ENCODE results near the gene FBXL13.

GRCh38 chr7:102859799-102860125 lies 214.8 kb downstream of the FBXL13 start:
- TF ChIP-seq CTCF (IDR thresholded peaks at IDR 0.05), result no peak
- TF ChIP-seq POLR2A (IDR thresholded peaks at IDR 0.05), result no peak
